Chondrocyte (in vitro differentiated cells): Measurements from ENCODE around the gene FPGT. TPM values are rescaled to one million over a fixed set of nuclear protein-coding genes. Genes with fewer than 3 reads are reported as not detected.
"Not testable (repeated sequence)": the region's sequence is repeated elsewhere in the genome, so short reads cannot be mapped to it uniquely, and the experiment has no call there.

ENCODE experiments used
- DNase-seq: peaks from one replicate; pipeline ENCODE4 v3.0.0; 2021; ENCODE audit warnings: mixed read lengths, low spot score
- H3K27ac Mint-ChIP-seq: one replicate; pipeline ENCODE4 v1.8.0; 2021; ENCODE audit warnings: mild to moderate bottlenecking, moderate library complexity, mixed read lengths; ENCODE audit not compliant: unreplicated experiment
- H3K27me3 Mint-ChIP-seq: 2 replicates; pipeline ENCODE4 v1.8.0; 2021; ENCODE audit warnings: low read depth, mixed read lengths
- H3K36me3 Mint-ChIP-seq: 2 replicates; pipeline ENCODE4 v1.8.0; 2021; ENCODE audit warnings: low read depth, mixed read lengths
- H3K4me1 Mint-ChIP-seq: 2 replicates; pipeline ENCODE4 v1.8.0; 2021; ENCODE audit warnings: low read depth, mild to moderate bottlenecking, mixed read lengths
- H3K4me3 Mint-ChIP-seq: one replicate; pipeline ENCODE4 v1.8.0; 2021; ENCODE audit warnings: mild to moderate bottlenecking, moderate library complexity, mixed read lengths; ENCODE audit not compliant: unreplicated experiment
- H3K9me3 Mint-ChIP-seq: 2 replicates; pipeline ENCODE4 v1.8.0; 2021; ENCODE audit warnings: low read depth, mixed read lengths
- total RNA-seq: library from RNA; stranded (reverse); gene quantifications from 3 replicates; pipeline ENCODE4 v1.2.1, GENCODE V29; 2021
- TF ChIP-seq, protein P1 (sequence below): fragments of 200-600 bp; sonication (generic); IDR thresholded peaks from 2 replicates; pipeline ENCODE4 v1.5.0; 2021; ENCODE audit warnings: antibody characterized with exemption, mild to moderate bottlenecking, moderate library complexity

FPGT gene
- total RNA-seq, 1 donor from 2014 or later: 11.8 TPM

DNA sequence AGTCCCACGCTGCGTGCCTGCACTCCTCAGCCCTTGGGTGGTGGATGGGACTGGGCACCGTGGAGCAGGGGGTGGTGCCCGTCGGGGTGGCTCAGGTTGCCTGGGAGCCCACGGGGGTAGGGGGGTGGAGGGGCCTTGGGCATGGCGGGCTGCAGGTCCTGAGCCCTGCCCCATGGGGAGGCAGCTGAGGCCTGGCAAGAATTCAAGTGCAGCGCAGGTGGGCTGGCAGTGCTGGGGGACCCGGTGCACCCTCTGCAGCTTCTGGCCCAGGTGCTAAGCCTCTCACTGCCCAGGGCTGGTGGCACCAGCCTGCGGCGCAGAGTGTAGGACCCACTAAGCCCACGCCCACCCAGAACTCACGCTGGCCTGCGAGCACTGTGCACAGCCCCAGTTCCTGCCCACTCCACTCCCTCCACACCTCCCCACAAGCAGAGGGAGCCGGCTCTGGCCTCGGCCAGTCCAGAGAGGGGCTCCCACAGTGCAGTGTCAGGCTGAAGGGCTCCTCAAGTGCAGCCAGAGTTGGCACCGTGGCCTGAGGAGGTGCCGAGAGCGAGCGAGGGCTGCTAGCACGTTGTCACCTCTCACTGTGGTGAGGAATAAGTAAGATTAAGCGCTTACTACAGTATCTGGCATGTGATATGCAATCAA is 50.0 kb downstream of the FPGT start:
- DNase-seq: peak; percentile 73

DNA sequence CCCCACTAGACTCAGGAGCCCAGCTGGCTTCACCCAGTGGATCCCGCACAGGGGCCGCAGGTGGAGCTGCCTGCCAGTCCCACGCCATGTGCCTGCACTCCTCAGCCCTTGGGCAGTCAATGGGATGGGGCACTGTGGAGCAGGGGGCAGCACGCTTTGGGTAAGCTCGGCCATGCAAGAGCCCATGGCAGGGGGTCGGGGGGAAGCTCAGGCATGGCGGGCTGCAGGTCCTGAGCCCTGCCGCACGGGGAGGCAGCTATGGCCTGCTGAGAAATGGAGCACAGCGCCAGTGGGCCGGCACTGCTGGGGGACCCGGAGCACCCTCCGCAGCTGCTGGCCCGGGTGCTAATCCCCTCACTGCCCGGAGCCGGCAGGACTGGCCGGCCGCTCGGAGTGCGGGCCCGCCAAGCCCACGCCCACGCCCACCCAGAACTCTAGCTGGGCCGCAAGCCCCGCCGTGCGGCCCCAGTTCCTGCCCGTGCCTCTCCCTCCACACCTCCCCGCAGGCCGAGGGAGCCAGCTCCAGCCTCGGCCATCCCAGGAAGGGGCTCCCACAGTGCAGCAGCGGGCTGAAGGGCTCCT is 55.3 kb downstream of the FPGT start:
- peak; percentile 82 for DNase-seq
- not testable (repeated sequence) for H3K9me3 Mint-ChIP-seq, H3K4me3 Mint-ChIP-seq, H3K4me1 Mint-ChIP-seq, H3K36me3 Mint-ChIP-seq, H3K27me3 Mint-ChIP-seq, H3K27ac Mint-ChIP-seq

More for the DNA sequence above, 50.0 kb downstream of the FPGT start:
- Mint-ChIP-seq H3K27me3 (no peaks in the 10 kb centered on the region), H3K36me3 (no peaks in the 10 kb centered on the region), H3K9me3 (peaks cover 3% of the 10 kb centered on the region), H3K4me1 (peaks cover 6% of the 10 kb centered on the region), H3K4me3 (no peak overlapping the region), H3K27ac (no peak overlapping the region)
- TF ChIP-seq, protein P1, sequence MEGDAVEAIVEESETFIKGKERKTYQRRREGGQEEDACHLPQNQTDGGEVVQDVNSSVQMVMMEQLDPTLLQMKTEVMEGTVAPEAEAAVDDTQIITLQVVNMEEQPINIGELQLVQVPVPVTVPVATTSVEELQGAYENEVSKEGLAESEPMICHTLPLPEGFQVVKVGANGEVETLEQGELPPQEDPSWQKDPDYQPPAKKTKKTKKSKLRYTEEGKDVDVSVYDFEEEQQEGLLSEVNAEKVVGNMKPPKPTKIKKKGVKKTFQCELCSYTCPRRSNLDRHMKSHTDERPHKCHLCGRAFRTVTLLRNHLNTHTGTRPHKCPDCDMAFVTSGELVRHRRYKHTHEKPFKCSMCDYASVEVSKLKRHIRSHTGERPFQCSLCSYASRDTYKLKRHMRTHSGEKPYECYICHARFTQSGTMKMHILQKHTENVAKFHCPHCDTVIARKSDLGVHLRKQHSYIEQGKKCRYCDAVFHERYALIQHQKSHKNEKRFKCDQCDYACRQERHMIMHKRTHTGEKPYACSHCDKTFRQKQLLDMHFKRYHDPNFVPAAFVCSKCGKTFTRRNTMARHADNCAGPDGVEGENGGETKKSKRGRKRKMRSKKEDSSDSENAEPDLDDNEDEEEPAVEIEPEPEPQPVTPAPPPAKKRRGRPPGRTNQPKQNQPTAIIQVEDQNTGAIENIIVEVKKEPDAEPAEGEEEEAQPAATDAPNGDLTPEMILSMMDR: no peak

Other genes starting within 250 kb of the FPGT start
- 0.23 to 0.34 TPM in 2 of 3 replicates, not detected in the other for gene LRRIQ3, start 66 bp upstream of the FPGT start, total RNA-seq
- gene TNNI3K, start 37.1 kb downstream of the FPGT start, total RNA-seq: 0.67 to 1.0 TPM in 2 of 3 replicates, not detected in the other